CD4-positive, alpha-beta T cell (primary cell): ENCODE data around the gene PLCG2. TPM values are rescaled to one million over a fixed set of nuclear protein-coding genes. Genes with fewer than 3 reads are reported as not detected.

ENCODE experiments used
- ATAC-seq: fragments of 200-7000 bp; cut with Tn5 transposase; one replicate; pipeline ENCODE4 v1.10.0; 2022; ENCODE audit warnings: mild to moderate bottlenecking; ENCODE audit not compliant: poor library complexity
- CTCF ChIA-PET: fragments of 350-600 bp; sonication (Branson Sonifier 250); formaldehyde crosslinking; loops from one replicate; lab custom pipeline; 2021; ENCODE audit warnings: antibody characterized with exemption, inconsistent platforms; lab: Charles Lee
- POLR2A ChIA-PET: fragments of 350-600 bp; sonication (Branson Sonifier 250); formaldehyde crosslinking; loops from one replicate; lab custom pipeline; 2021; ENCODE audit warnings: antibody characterized with exemption, inconsistent platforms; lab: Charles Lee
- DNase-seq, 14 experiments: peaks; one replicate each; pipeline ENCODE4 v3.0.0-alpha.2; 2013 to 2020; ENCODE audit warnings: mixed read lengths in 2 of 14
- H3K27ac ChIP-seq, 2 donors: one replicate each; pipeline versions ENCODE4 v1.5.1 to v1.7.0; 2013; ENCODE audit warnings: low read length in 2 of 2, low read depth in 1 of 2, mild to moderate bottlenecking in 1 of 2
- H3K27me3 ChIP-seq, 2 experiments: 1 replicate in 1 of 2; 2 replicates in 1 of 2; pipeline versions ENCODE4 v1.6.1 to v1.7.0; 2013; ENCODE audit warnings: low read length in 2 of 2, control low read depth in 1 of 2, mild to moderate bottlenecking in 1 of 2, moderate library complexity in 1 of 2; ENCODE audit not compliant: insufficient read depth in 2 of 2, control insufficient read depth in 1 of 2
- H3K36me3 ChIP-seq: one replicate; pipeline ENCODE4 v1.6.1; 2013; ENCODE audit warnings: low read length, control low read depth; ENCODE audit not compliant: insufficient read depth
- H3K4me1 ChIP-seq: one replicate; pipeline ENCODE4 v1.6.1; 2013; ENCODE audit warnings: low read length, control low read depth; ENCODE audit not compliant: insufficient read depth
- H3K4me3 ChIP-seq: one replicate; pipeline ENCODE4 v1.5.1; 2013; ENCODE audit warnings: mild to moderate bottlenecking, low read length, moderate library complexity
- H3K9me3 ChIP-seq, 2 experiments: 1 replicate in 1 of 2; 2 replicates in 1 of 2; pipeline versions ENCODE4 v1.6.1 to v1.7.0; 2013; ENCODE audit warnings: low read length in 2 of 2, mild to moderate bottlenecking in 2 of 2, control low read depth in 1 of 2, moderate library complexity in 1 of 2; ENCODE audit not compliant: control insufficient read depth in 1 of 2, insufficient read depth in 1 of 2
- H3K27ac Mint-ChIP-seq: one replicate; pipeline ENCODE4 v1.8.0; 2020; ENCODE audit warnings: mixed read lengths
- H3K27me3 Mint-ChIP-seq: one replicate; pipeline ENCODE4 v1.8.0; 2021; ENCODE audit warnings: mixed read lengths
- H3K36me3 Mint-ChIP-seq: one replicate; pipeline ENCODE4 v1.8.0; 2021; ENCODE audit warnings: low read depth, mixed read lengths
- H3K4me1 Mint-ChIP-seq: one replicate; pipeline ENCODE4 v1.8.0; 2021; ENCODE audit warnings: low read depth, mixed read lengths
- H3K4me3 Mint-ChIP-seq: one replicate; pipeline ENCODE4 v1.8.0; 2020; ENCODE audit warnings: mild to moderate bottlenecking, mixed read lengths
- H3K9me3 Mint-ChIP-seq: one replicate; pipeline ENCODE4 v1.8.0; 2020; ENCODE audit warnings: mixed read lengths
- CTCF ChIP-seq: fragments of 200-600 bp; IDR thresholded peaks from one replicate; pipeline ENCODE4 v1.8.0; 2022; ENCODE audit warnings: antibody characterized with exemption, mild to moderate bottlenecking
- intact Hi-C, 2 experiments: fragments of 100-400 bp; cut with DNase I in 1 of 2; cut with micrococcal nuclease in 1 of 2; formaldehyde crosslinking; loops; one replicate each; pipeline versions ENCODE4 v1.15.1 to v1.9.0; 2023 to 2025; cut with DNase I, micrococcal nuclease
- total RNA-seq, 174 experiments: library from RNA in 2 of 174; stranded (reverse) in 2 of 174; gene quantifications; one replicate each; pipeline ENCODE4 v1.2.3 and lab custom pipeline; 2021 to 2026

The PLCG2 gene
- total RNA-seq, 2 experiments from 2014 or later: 0.92 to 1.5 TPM

GRCh38 chr16:81896902-81897301 lies 117.8 kb downstream of the PLCG2 start:
- TF ChIP-seq CTCF: no peak
- Histone ChIP-seq H3K27me3 (no peaks in the 10 kb centered on the region), H3K27ac (no peak overlapping the region), H3K36me3 (no peaks in the 10 kb centered on the region), H3K4me1 (no peaks in the 10 kb centered on the region), H3K4me3 (no peak overlapping the region), H3K9me3 (no peaks in the 10 kb centered on the region)
- no peaks in the 10 kb centered on the region for H3K36me3 Mint-ChIP-seq
- H3K4me3 Mint-ChIP-seq: no peak overlapping the region
- no peak overlapping the region for H3K27ac Mint-ChIP-seq
- H3K27me3 Mint-ChIP-seq: no peaks in the 10 kb centered on the region
- ChIA-PET POLR2A (no interaction called here), CTCF (no interaction called here)
- no peaks in the 10 kb centered on the region for H3K9me3 Mint-ChIP-seq
- ATAC-seq: no peak
- intact Hi-C loops: no loop called here
- no peak for DNase-seq
- H3K4me1 Mint-ChIP-seq: no peaks in the 10 kb centered on the region

- CTCF ChIA-PET: no interaction called here
- no peaks in the 10 kb centered on the region for H3K36me3 ChIP-seq
These were observed 120.5 kb downstream of the PLCG2 start for GRCh38 chr16:81899601-81900000.

GRCh38 chr16:81900014-81900413 lies 120.9 kb downstream of the PLCG2 start:
- H3K27me3 ChIP-seq: no peaks in the 10 kb centered on the region

More at GRCh38 chr16:81899601-81900000, 120.5 kb downstream of the PLCG2 start:
- Mint-ChIP-seq H3K27me3 (no peaks in the 10 kb centered on the region), H3K4me3 (no peak overlapping the region), H3K27ac (no peak overlapping the region), H3K36me3 (no peaks in the 10 kb centered on the region), H3K9me3 (no peaks in the 10 kb centered on the region), H3K4me1 (no peaks in the 10 kb centered on the region)
- TF ChIP-seq CTCF: no peak
- Histone ChIP-seq H3K9me3 (no peaks in the 10 kb centered on the region), H3K27me3 (no peaks in the 10 kb centered on the region), H3K4me3 (no peak overlapping the region), H3K4me1 (no peaks in the 10 kb centered on the region), H3K27ac (no peak overlapping the region)
- no peak for ATAC-seq
- no peak for DNase-seq
- POLR2A ChIA-PET: no interaction called here
- intact Hi-C loops: no loop called here

More at GRCh38 chr16:81900014-81900413, 120.9 kb downstream of the PLCG2 start:
- no peak for DNase-seq
- Histone ChIP-seq H3K27ac (no peak overlapping the region), H3K4me3 (no peak overlapping the region), H3K4me1 (no peaks in the 10 kb centered on the region), H3K9me3 (no peaks in the 10 kb centered on the region), H3K36me3 (no peaks in the 10 kb centered on the region)
- no peak for ATAC-seq
- Mint-ChIP-seq H3K27ac (no peak overlapping the region), H3K36me3 (no peaks in the 10 kb centered on the region), H3K4me1 (no peaks in the 10 kb centered on the region), H3K9me3 (no peaks in the 10 kb centered on the region), H3K4me3 (no peak overlapping the region), H3K27me3 (no peaks in the 10 kb centered on the region)
- POLR2A ChIA-PET: no interaction called here
- no peak for TF ChIP-seq CTCF
- CTCF ChIA-PET: no interaction called here
- intact Hi-C loops: no loop called here
